GM23338 (cell line): ENCODE results near the gene RNF145. TPM values are rescaled to one million over a fixed set of nuclear protein-coding genes. Genes with fewer than 3 reads are reported as not detected.

ENCODE experiments used
- ATAC-seq: fragments of 200-7000 bp; cut with Tn5 transposase; 3 replicates; pipeline ENCODE4 v1.9.1; 2020
- DNase-seq: peaks from one replicate; pipeline ENCODE4 v3.0.0-alpha.2; 2015; ENCODE audit warnings: low spot score
- H2AFZ ChIP-seq: fragments of 200-600 bp; sonication (generic); 2 replicates; pipeline ENCODE4 v1.8.0; 2016; ENCODE audit warnings: antibody characterized with exemption, mild to moderate bottlenecking, moderate library complexity
- H3F3A ChIP-seq: fragments of 200-600 bp; sonication (generic); replicated peaks from 2 replicates; pipeline ENCODE4 v1.8.0; 2017; ENCODE audit warnings: antibody characterized with exemption, mixed run types, low read depth
- H3K27ac ChIP-seq: fragments of 200-600 bp; sonication (generic); 2 replicates; pipeline ENCODE4 v1.6.1; 2016; ENCODE audit warnings: low read depth
- H3K27me3 ChIP-seq: fragments of 200-600 bp; sonication (generic); 2 replicates; pipeline ENCODE4 v1.8.0; 2016; ENCODE audit warnings: mild to moderate bottlenecking, mixed run types, moderate library complexity; ENCODE audit not compliant: insufficient read depth
- H3K36me3 ChIP-seq: fragments of 200-600 bp; sonication (generic); 2 replicates; pipeline ENCODE4 v1.8.0; 2016; ENCODE audit warnings: mild to moderate bottlenecking; ENCODE audit not compliant: insufficient read depth
- H3K4me1 ChIP-seq: fragments of 200-600 bp; sonication (generic); 2 replicates; pipeline ENCODE4 v1.8.0; 2016; ENCODE audit warnings: mild to moderate bottlenecking, moderate library complexity; ENCODE audit not compliant: insufficient read depth
- H3K4me2 ChIP-seq: fragments of 200-600 bp; sonication (generic); 2 replicates; pipeline ENCODE4 v1.7.1; 2017; ENCODE audit warnings: mixed run types
- H3K4me3 ChIP-seq: fragments of 200-600 bp; sonication (generic); 2 replicates; pipeline ENCODE4 v1.6.1; 2016; ENCODE audit warnings: mixed run types
- H3K79me2 ChIP-seq: fragments of 200-600 bp; sonication (generic); replicated peaks from 2 replicates; pipeline ENCODE4 v1.8.0; 2017; ENCODE audit warnings: mild to moderate bottlenecking; ENCODE audit not compliant: insufficient read depth
- H3K9me2 ChIP-seq: fragments of 200-600 bp; sonication (generic); 2 replicates; pipeline ENCODE4 v1.8.0; 2017; ENCODE audit not compliant: insufficient read depth
- H4K20me1 ChIP-seq: fragments of 200-600 bp; sonication (generic); replicated peaks from 2 replicates; pipeline ENCODE4 v1.8.0; 2017; ENCODE audit warnings: mild to moderate bottlenecking; ENCODE audit not compliant: insufficient read depth
- H3K27ac Mint-ChIP-seq: 2 replicates; pipeline ENCODE4 v1.8.0; 2020; ENCODE audit warnings: inconsistent platforms, mild to moderate bottlenecking, moderate library complexity, mixed read lengths
- H3K27me3 Mint-ChIP-seq: 3 replicates; pipeline ENCODE4 v1.8.0; 2022; ENCODE audit warnings: low read depth, mild to moderate bottlenecking, moderate library complexity, mixed read lengths, inconsistent platforms; ENCODE audit not compliant: insufficient read depth, poor library complexity
- H3K36me3 Mint-ChIP-seq: 3 replicates; pipeline ENCODE4 v1.8.0; 2021; ENCODE audit warnings: low read depth, mild to moderate bottlenecking, inconsistent platforms, moderate library complexity, mixed read lengths
- H3K4me1 Mint-ChIP-seq: 3 replicates; pipeline ENCODE4 v1.8.0; 2020; ENCODE audit warnings: mild to moderate bottlenecking, inconsistent platforms, mixed read lengths
- H3K4me3 Mint-ChIP-seq: 3 replicates; pipeline ENCODE4 v1.8.0; 2021; ENCODE audit warnings: moderate library complexity, mild to moderate bottlenecking, inconsistent platforms, mixed read lengths
- H3K9me3 Mint-ChIP-seq: 3 replicates; pipeline ENCODE4 v1.8.0; 2020; ENCODE audit warnings: moderate library complexity, mild to moderate bottlenecking, inconsistent platforms, mixed read lengths
- CREB1 ChIP-seq: fragments of 250-450 bp; sonication (Bioruptor Pico); IDR thresholded peaks from 2 replicates; pipeline ENCODE4 v1.5.0; 2020; ENCODE audit warnings: low read depth, mild to moderate bottlenecking, moderate library complexity
- EZH2 ChIP-seq: fragments of 200-600 bp; sonication (generic); IDR thresholded peaks from one replicate; pipeline ENCODE4 v1.8.0; 2017; ENCODE audit warnings: antibody characterized with exemption, mild to moderate bottlenecking, low read depth; ENCODE audit not compliant: unreplicated experiment
- EZH2phosphoT487 ChIP-seq: fragments of 200-600 bp; sonication (generic); IDR thresholded peaks from one replicate; pipeline ENCODE4 v1.8.1; 2018; ENCODE audit warnings: antibody characterized with exemption; ENCODE audit not compliant: unreplicated experiment
- JUNB ChIP-seq: IDR thresholded peaks from one replicate; pipeline ENCODE4 v1.6.1; 2016; ENCODE audit warnings: antibody characterized with exemption; ENCODE audit not compliant: unreplicated experiment
- NANOG ChIP-seq: IDR thresholded peaks from 2 replicates; pipeline ENCODE4 v1.6.1; 2016; ENCODE audit warnings: antibody characterized with exemption, borderline replicate concordance
- POLR2AphosphoS5 ChIP-seq: IDR thresholded peaks from 2 replicates; pipeline ENCODE4 v1.6.1; 2016; ENCODE audit warnings: antibody characterized with exemption, low read depth
- STAT1 ChIP-seq: IDR thresholded peaks from one replicate; pipeline ENCODE4 v1.6.1; 2016; ENCODE audit warnings: antibody characterized with exemption; ENCODE audit not compliant: unreplicated experiment
- ZNF114 ChIP-seq: fragments of 250-450 bp; sonication (Bioruptor Pico); IDR thresholded peaks from 2 replicates; pipeline ENCODE4 v1.5.0; 2020; ENCODE audit warnings: mild to moderate bottlenecking, moderate library complexity
- ZNF331 ChIP-seq: fragments of 250-450 bp; sonication (Bioruptor Pico); IDR thresholded peaks from 2 replicates; pipeline ENCODE4 v1.5.0; 2020; ENCODE audit warnings: low read depth, mild to moderate bottlenecking, moderate library complexity
- polyA plus RNA-seq: library from polyadenylated mRNA; unstranded; fragments of >200 nt; fragmentation: Nextera tagmentation; extraction: Ambion mirVana; gene quantifications from 2 replicates; pipeline ENCODE4 v1.2.1, GENCODE V29; 2016
- total RNA-seq: library from RNA; depleted of rRNA; stranded (reverse); fragments of >200 nt; shearing (Covaris generic); gene quantifications from 2 replicates; pipeline ENCODE4 v1.2.3, GENCODE V29; 2014
- TF ChIP-seq, protein P1 (sequence below): IDR thresholded peaks from one replicate; pipeline ENCODE4 v1.6.1; 2018; ENCODE audit warnings: antibody characterized with exemption; ENCODE audit not compliant: unreplicated experiment
- TF ChIP-seq, protein P2 (sequence below): fragments of 250-450 bp; sonication (Bioruptor Pico); IDR thresholded peaks from 2 replicates; pipeline ENCODE4 v1.5.0; 2020; ENCODE audit warnings: mild to moderate bottlenecking, moderate library complexity
- TF ChIP-seq, protein P3 (sequence below): IDR thresholded peaks from 2 replicates; pipeline ENCODE4 v1.6.1; 2016; ENCODE audit warnings: antibody characterized with exemption

Gene RNF145
- total and polyA plus RNA-seq, 2 experiments from 2014 or later = 15.6 to 43.5 TPM

DNA sequence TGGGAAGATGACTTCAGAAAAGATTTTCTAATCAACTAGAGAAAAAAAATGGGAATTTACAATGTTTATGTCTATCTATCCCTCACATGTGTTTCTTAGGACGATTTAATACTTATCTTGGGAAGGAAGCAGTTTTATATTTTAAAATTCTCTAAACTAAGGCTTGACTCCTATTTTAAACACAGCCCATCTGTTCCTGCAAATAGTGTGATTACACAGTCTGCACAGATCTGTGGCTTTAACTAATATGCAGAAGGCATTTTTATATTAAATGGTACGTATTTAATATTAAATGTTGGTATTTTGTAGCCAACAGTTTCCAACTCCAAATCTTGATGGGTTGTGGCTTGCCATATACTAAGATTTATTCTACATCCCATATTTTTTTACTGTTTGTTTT, 56.5 kb downstream of the RNF145 start:
- H3K27ac Mint-ChIP-seq = no peak overlapping the region
- no peaks in the 10 kb centered on the region; the same call in 1 of the 2 replicates for H4K20me1 ChIP-seq
- peaks cover 4% of the 10 kb centered on the region for H3K27me3 Mint-ChIP-seq
- H3K9me3 Mint-ChIP-seq = no peaks in the 10 kb centered on the region
- H3K36me3 ChIP-seq = no peaks in the 10 kb centered on the region
- no peak overlapping the region for H3K27ac ChIP-seq
- no peaks in the 10 kb centered on the region for H3F3A ChIP-seq
- H3K79me2 ChIP-seq = no peaks in the 10 kb centered on the region
- ATAC-seq (no peak), DNase-seq (no peak)
- H3K9me2 ChIP-seq = no peaks in the 10 kb centered on the region
- no peaks in the 10 kb centered on the region for H3K4me1 ChIP-seq
- H3K4me1 Mint-ChIP-seq = no peaks in the 10 kb centered on the region
- H3K27me3 ChIP-seq = no peaks in the 10 kb centered on the region
- no peak overlapping the region for H2AFZ ChIP-seq
- H3K36me3 Mint-ChIP-seq = no peaks in the 10 kb centered on the region
- no peak overlapping the region for H3K4me3 Mint-ChIP-seq
- no peak overlapping the region for H3K4me3 ChIP-seq
- TF ChIP-seq, protein P1, sequence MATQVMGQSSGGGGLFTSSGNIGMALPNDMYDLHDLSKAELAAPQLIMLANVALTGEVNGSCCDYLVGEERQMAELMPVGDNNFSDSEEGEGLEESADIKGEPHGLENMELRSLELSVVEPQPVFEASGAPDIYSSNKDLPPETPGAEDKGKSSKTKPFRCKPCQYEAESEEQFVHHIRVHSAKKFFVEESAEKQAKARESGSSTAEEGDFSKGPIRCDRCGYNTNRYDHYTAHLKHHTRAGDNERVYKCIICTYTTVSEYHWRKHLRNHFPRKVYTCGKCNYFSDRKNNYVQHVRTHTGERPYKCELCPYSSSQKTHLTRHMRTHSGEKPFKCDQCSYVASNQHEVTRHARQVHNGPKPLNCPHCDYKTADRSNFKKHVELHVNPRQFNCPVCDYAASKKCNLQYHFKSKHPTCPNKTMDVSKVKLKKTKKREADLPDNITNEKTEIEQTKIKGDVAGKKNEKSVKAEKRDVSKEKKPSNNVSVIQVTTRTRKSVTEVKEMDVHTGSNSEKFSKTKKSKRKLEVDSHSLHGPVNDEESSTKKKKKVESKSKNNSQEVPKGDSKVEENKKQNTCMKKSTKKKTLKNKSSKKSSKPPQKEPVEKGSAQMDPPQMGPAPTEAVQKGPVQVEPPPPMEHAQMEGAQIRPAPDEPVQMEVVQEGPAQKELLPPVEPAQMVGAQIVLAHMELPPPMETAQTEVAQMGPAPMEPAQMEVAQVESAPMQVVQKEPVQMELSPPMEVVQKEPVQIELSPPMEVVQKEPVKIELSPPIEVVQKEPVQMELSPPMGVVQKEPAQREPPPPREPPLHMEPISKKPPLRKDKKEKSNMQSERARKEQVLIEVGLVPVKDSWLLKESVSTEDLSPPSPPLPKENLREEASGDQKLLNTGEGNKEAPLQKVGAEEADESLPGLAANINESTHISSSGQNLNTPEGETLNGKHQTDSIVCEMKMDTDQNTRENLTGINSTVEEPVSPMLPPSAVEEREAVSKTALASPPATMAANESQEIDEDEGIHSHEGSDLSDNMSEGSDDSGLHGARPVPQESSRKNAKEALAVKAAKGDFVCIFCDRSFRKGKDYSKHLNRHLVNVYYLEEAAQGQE = no peak
- no peak for TF ChIP-seq EZH2phosphoT487
- no peak for TF ChIP-seq CREB1 (CRISPR knock-in tag)
- no peak for TF ChIP-seq ZNF114
- TF ChIP-seq, protein P2, sequence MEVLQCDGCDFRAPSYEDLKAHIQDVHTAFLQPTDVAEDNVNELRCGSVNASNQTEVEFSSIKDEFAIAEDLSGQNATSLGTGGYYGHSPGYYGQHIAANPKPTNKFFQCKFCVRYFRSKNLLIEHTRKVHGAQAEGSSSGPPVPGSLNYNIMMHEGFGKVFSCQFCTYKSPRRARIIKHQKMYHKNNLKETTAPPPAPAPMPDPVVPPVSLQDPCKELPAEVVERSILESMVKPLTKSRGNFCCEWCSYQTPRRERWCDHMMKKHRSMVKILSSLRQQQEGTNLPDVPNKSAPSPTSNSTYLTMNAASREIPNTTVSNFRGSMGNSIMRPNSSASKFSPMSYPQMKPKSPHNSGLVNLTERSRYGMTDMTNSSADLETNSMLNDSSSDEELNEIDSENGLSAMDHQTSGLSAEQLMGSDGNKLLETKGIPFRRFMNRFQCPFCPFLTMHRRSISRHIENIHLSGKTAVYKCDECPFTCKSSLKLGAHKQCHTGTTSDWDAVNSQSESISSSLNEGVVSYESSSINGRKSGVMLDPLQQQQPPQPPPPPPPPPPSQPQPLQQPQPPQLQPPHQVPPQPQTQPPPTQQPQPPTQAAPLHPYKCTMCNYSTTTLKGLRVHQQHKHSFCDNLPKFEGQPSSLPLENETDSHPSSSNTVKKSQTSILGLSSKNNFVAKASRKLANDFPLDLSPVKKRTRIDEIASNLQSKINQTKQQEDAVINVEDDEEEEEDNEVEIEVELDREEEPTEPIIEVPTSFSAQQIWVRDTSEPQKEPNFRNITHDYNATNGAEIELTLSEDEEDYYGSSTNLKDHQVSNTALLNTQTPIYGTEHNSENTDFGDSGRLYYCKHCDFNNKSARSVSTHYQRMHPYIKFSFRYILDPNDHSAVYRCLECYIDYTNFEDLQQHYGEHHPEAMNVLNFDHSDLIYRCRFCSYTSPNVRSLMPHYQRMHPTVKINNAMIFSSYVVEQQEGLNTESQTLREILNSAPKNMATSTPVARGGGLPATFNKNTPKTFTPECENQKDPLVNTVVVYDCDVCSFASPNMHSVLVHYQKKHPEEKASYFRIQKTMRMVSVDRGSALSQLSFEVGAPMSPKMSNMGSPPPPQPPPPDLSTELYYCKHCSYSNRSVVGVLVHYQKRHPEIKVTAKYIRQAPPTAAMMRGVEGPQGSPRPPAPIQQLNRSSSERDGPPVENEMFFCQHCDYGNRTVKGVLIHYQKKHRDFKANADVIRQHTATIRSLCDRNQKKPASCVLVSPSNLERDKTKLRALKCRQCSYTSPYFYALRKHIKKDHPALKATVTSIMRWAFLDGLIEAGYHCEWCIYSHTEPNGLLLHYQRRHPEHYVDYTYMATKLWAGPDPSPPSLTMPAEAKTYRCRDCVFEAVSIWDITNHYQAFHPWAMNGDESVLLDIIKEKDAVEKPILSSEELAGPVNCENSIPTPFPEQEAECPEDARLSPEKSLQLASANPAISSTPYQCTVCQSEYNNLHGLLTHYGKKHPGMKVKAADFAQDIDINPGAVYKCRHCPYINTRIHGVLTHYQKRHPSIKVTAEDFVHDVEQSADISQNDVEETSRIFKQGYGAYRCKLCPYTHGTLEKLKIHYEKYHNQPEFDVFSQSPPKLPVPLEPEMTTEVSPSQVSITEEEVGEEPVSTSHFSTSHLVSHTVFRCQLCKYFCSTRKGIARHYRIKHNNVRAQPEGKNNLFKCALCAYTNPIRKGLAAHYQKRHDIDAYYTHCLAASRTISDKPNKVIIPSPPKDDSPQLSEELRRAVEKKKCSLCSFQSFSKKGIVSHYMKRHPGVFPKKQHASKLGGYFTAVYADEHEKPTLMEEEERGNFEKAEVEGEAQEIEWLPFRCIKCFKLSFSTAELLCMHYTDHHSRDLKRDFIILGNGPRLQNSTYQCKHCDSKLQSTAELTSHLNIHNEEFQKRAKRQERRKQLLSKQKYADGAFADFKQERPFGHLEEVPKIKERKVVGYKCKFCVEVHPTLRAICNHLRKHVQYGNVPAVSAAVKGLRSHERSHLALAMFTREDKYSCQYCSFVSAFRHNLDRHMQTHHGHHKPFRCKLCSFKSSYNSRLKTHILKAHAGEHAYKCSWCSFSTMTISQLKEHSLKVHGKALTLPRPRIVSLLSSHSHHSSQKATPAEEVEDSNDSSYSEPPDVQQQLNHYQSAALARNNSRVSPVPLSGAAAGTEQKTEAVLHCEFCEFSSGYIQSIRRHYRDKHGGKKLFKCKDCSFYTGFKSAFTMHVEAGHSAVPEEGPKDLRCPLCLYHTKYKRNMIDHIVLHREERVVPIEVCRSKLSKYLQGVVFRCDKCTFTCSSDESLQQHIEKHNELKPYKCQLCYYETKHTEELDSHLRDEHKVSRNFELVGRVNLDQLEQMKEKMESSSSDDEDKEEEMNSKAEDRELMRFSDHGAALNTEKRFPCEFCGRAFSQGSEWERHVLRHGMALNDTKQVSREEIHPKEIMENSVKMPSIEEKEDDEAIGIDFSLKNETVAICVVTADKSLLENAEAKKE = no peak
- no peak for TF ChIP-seq ZNF331 (CRISPR knock-in tag)
- no peak for TF ChIP-seq EZH2
- TF ChIP-seq POLR2AphosphoS5 = no peak
- TF ChIP-seq JUNB = no peak
- TF ChIP-seq NANOG = no peak
- no peak for TF ChIP-seq STAT1
- TF ChIP-seq, protein P3, sequence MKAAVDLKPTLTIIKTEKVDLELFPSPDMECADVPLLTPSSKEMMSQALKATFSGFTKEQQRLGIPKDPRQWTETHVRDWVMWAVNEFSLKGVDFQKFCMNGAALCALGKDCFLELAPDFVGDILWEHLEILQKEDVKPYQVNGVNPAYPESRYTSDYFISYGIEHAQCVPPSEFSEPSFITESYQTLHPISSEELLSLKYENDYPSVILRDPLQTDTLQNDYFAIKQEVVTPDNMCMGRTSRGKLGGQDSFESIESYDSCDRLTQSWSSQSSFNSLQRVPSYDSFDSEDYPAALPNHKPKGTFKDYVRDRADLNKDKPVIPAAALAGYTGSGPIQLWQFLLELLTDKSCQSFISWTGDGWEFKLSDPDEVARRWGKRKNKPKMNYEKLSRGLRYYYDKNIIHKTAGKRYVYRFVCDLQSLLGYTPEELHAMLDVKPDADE = no peak
- H3K4me2 ChIP-seq = no peak overlapping the region
